HG02571 (cell line): ENCODE data around the gene AMBP.
"Not testable (repeated sequence)": the region's sequence is repeated elsewhere in the genome, so short reads cannot be mapped to it uniquely, and the experiment has no call there.

Experiments used
- ATAC-seq: cut with Tn5 transposase; IDR thresholded peaks from one replicate; pipeline ENCODE4 v1.9.1; 2021; ENCODE audit warnings: mild to moderate bottlenecking, moderate library complexity; ENCODE audit not compliant: unreplicated experiment

Gene AMBP

GRCh38 chr9:114053246-114054005, 24.7 kb downstream of the AMBP start:
- no peak for ATAC-seq

- ATAC-seq, result no peak
These were observed 26.4 kb downstream of the AMBP start for GRCh38 chr9:114051706-114052105.

- no peak for ATAC-seq
These were observed 26.8 kb downstream of the AMBP start for GRCh38 chr9:114051281-114051680.

GRCh38 chr9:114050646-114051045, 27.5 kb downstream of the AMBP start:
- ATAC-seq, result no peak

GRCh38 chr9:114050226-114050568, 27.9 kb downstream of the AMBP start:
- ATAC-seq, result no peak

GRCh38 chr9:114049441-114050225, 28.5 kb downstream of the AMBP start:
- ATAC-seq, result no peak

GRCh38 chr9:114048533-114049415, 29.3 kb downstream of the AMBP start:
- no peak for ATAC-seq

GRCh38 chr9:114047717-114048116, 30.4 kb downstream of the AMBP start:
- no peak for ATAC-seq

GRCh38 chr9:114046875-114047274, 31.2 kb downstream of the AMBP start:
- no peak for ATAC-seq

- no peak for ATAC-seq
These were observed 31.8 kb downstream of the AMBP start for GRCh38 chr9:114046237-114046755.

- not testable (repeated sequence) for ATAC-seq
These were observed 34.4 kb downstream of the AMBP start for GRCh38 chr9:114043660-114044059.

GRCh38 chr9:114039484-114039883, 38.6 kb downstream of the AMBP start:
- ATAC-seq, result no peak

GRCh38 chr9:114038724-114039313, 39.3 kb downstream of the AMBP start:
- ATAC-seq, result no peak

- ATAC-seq, result no peak
These were observed 40.0 kb downstream of the AMBP start for GRCh38 chr9:114037961-114038723.

GRCh38 chr9:114037249-114037648, 40.9 kb downstream of the AMBP start:
- no peak for ATAC-seq

GRCh38 chr9:114035845-114036801, 42.0 kb downstream of the AMBP start:
- ATAC-seq, result no peak

GRCh38 chr9:114035221-114035844, 42.8 kb downstream of the AMBP start:
- ATAC-seq, result no peak

- ATAC-seq, result no peak
These were observed 43.4 kb downstream of the AMBP start for GRCh38 chr9:114034661-114035062.
